OCI-LY1 (cell line): Measurements from ENCODE around the gene FAM53A.
A peak's percentile ranks its signal among the peaks of the same experiment; 100 is the strongest.

Source experiments
- H2AFZ ChIP-seq: fragments of 200-600 bp; sonication (generic), shearing (Covaris generic); 2 replicates; pipeline ENCODE4 v1.6.0; 2014; ENCODE audit warnings: antibody characterized with exemption, mild to moderate bottlenecking, low read length
- H3F3A ChIP-seq: fragments of 200-600 bp; sonication (generic), shearing (Covaris generic); 2 replicates; pipeline ENCODE4 v1.6.0; 2014; ENCODE audit warnings: mild to moderate bottlenecking, antibody characterized with exemption, low read length, moderate library complexity; ENCODE audit not compliant: insufficient read depth
- H3K27ac ChIP-seq: fragments of 200-600 bp; sonication (generic); 2 replicates; pipeline ENCODE4 v1.5.1; 2014; ENCODE audit warnings: low read length, mixed run types, mild to moderate bottlenecking, low read depth; ENCODE audit not compliant: poor library complexity, severe bottlenecking
- H3K27me3 ChIP-seq: fragments of 200-600 bp; sonication (generic); 2 replicates; pipeline ENCODE4 v1.6.0; 2014; ENCODE audit warnings: antibody characterized with exemption, mild to moderate bottlenecking, low read length, moderate library complexity; ENCODE audit not compliant: insufficient read depth
- H3K36me3 ChIP-seq: fragments of 200-600 bp; sonication (generic); 2 replicates; pipeline ENCODE4 v1.6.1; 2014; ENCODE audit warnings: mild to moderate bottlenecking, antibody characterized with exemption, low read length, moderate library complexity, mixed read lengths; ENCODE audit not compliant: insufficient read depth
- H3K4me1 ChIP-seq: fragments of 200-600 bp; sonication (generic); 2 replicates; pipeline ENCODE4 v1.5.1; 2014; ENCODE audit warnings: mild to moderate bottlenecking, low read length, moderate library complexity; ENCODE audit not compliant: insufficient read depth, severe bottlenecking
- H3K4me2 ChIP-seq: fragments of 200-600 bp; sonication (generic), shearing (Covaris generic); 2 replicates; pipeline ENCODE4 v1.6.1; 2014; ENCODE audit warnings: low read length
- H3K4me3 ChIP-seq: fragments of 200-600 bp; sonication (generic); 2 replicates; pipeline ENCODE4 v1.5.1; 2014; ENCODE audit warnings: low read length, low read depth, mild to moderate bottlenecking, mixed read lengths; ENCODE audit not compliant: poor library complexity, severe bottlenecking
- H3K79me2 ChIP-seq: fragments of 200-600 bp; shearing (Covaris generic); 2 replicates; pipeline ENCODE4 v1.6.1; 2016; ENCODE audit warnings: mixed run types, low read length, mixed read lengths; ENCODE audit not compliant: insufficient read depth
- H3K9ac ChIP-seq: fragments of 200-600 bp; sonication (generic), shearing (Covaris generic); 2 replicates; pipeline ENCODE4 v1.6.1; 2014; ENCODE audit warnings: mild to moderate bottlenecking, low read length, mixed read lengths
- H3K9me2 ChIP-seq: fragments of 200-600 bp; sonication (generic), shearing (Covaris generic); 2 replicates; pipeline ENCODE4 v1.6.1; 2014; ENCODE audit warnings: low read depth, mild to moderate bottlenecking, low read length, mixed read lengths
- H3K9me3 ChIP-seq: fragments of 200-600 bp; shearing (Covaris generic); 2 replicates; pipeline ENCODE4 v1.6.1; 2014; ENCODE audit warnings: low read length, mixed read lengths
- H4K20me1 ChIP-seq: fragments of 200-600 bp; sonication (generic), shearing (Covaris generic); 2 replicates; pipeline ENCODE4 v1.6.0; 2016; ENCODE audit warnings: mild to moderate bottlenecking, low read length; ENCODE audit not compliant: insufficient read depth
- CTCF ChIP-seq: fragments of 200-600 bp; sonication (generic), shearing (Covaris generic); IDR thresholded peaks from 2 replicates; pipeline ENCODE4 v1.5.1; 2017; ENCODE audit warnings: mild to moderate bottlenecking, antibody characterized with exemption, low read length, moderate library complexity, mixed read lengths
- EZH2 ChIP-seq: fragments of 200-600 bp; sonication (generic), shearing (Covaris generic); IDR thresholded peaks from 2 replicates; pipeline ENCODE4 v1.8.0; 2017; ENCODE audit warnings: borderline replicate concordance, mixed run types, mild to moderate bottlenecking, antibody characterized with exemption, low read length, moderate library complexity, mixed read lengths

FAM53A gene

GRCh38 chr4:1711055-1711570 is 27.0 kb upstream of the FAM53A start:
- H4K20me1 ChIP-seq = no peaks in the 10 kb centered on the region
- H3K9me3 ChIP-seq = no peaks in the 10 kb centered on the region
- peaks cover 50% of the 10 kb centered on the region for H3K79me2 ChIP-seq
- H2AFZ ChIP-seq = no peak overlapping the region
- peaks cover 50% of the 10 kb centered on the region for H3K36me3 ChIP-seq
- peak overlapping the region; percentile 89 for H3K4me2 ChIP-seq
- H3K27ac ChIP-seq = peak overlapping the region; percentile 36
- peak overlapping the region; percentile 99 for H3K4me3 ChIP-seq
- H3K9ac ChIP-seq = peak overlapping the region; percentile 85
- H3K9me2 ChIP-seq = no peaks in the 10 kb centered on the region
- no peaks in the 10 kb centered on the region for H3K27me3 ChIP-seq
- TF ChIP-seq EZH2 (no peak), CTCF (no peak)
- H3F3A ChIP-seq = no peaks in the 10 kb centered on the region
- H3K4me1 ChIP-seq = peaks cover 55% of the 10 kb centered on the region

- peak overlapping the region; percentile 99 for H3K4me3 ChIP-seq
- H3K27me3 ChIP-seq = no peaks in the 10 kb centered on the region
- no peak overlapping the region for H3K27ac ChIP-seq
- no peak overlapping the region for H2AFZ ChIP-seq
- H3K9ac ChIP-seq = no peak overlapping the region; the same call in 1 of the 2 replicates
- TF ChIP-seq EZH2 = no peak
- TF ChIP-seq CTCF = no peak
- no peaks in the 10 kb centered on the region for H3F3A ChIP-seq
- H3K4me2 ChIP-seq = peak overlapping the region; percentile 89
- no peaks in the 10 kb centered on the region for H3K9me2 ChIP-seq
- H3K79me2 ChIP-seq = peaks cover 66% of the 10 kb centered on the region
- H3K4me1 ChIP-seq = peaks cover 29% of the 10 kb centered on the region
- H4K20me1 ChIP-seq = no peaks in the 10 kb centered on the region
- no peaks in the 10 kb centered on the region for H3K9me3 ChIP-seq
- H3K36me3 ChIP-seq = peaks cover 70% of the 10 kb centered on the region
Observed at GRCh38 chr4:1708581-1708980, 24.5 kb upstream of the FAM53A start.

GRCh38 chr4:1706358-1706757 is 22.2 kb upstream of the FAM53A start:
- Histone ChIP-seq H4K20me1 (no peaks in the 10 kb centered on the region), H3K27ac (no peak overlapping the region), H3F3A (no peaks in the 10 kb centered on the region), H3K9me2 (no peaks in the 10 kb centered on the region), H3K9me3 (no peaks in the 10 kb centered on the region), H3K79me2 (peaks cover 67% of the 10 kb centered on the region), H3K27me3 (no peaks in the 10 kb centered on the region), H3K36me3 (peaks cover 85% of the 10 kb centered on the region), H3K4me3 (no peak overlapping the region), H3K4me2 (no peak overlapping the region), H3K9ac (no peak overlapping the region), H3K4me1 (peaks cover 29% of the 10 kb centered on the region), H2AFZ (no peak overlapping the region)
- TF ChIP-seq CTCF = no peak
- no peak for TF ChIP-seq EZH2
